Peyer's patch (tissue), 4 donors: ENCODE data around the gene MRPL36. TPM values are rescaled to one million over a fixed set of nuclear protein-coding genes. Genes with fewer than 3 reads are reported as not detected.
A peak's percentile ranks its signal among the peaks of the same experiment; 100 is the strongest.

Source experiments
- DNase-seq, 3 donors: peaks; one replicate each; pipeline ENCODE4 v3.0.0-alpha.2; 2017 to 2019
- H3K27ac ChIP-seq, 4 donors: fragments of 200-600 bp; sonication (generic); one replicate each; pipeline ENCODE4 v1.5.1; 2016 to 2019
- H3K27me3 ChIP-seq, 2 donors: fragments of 200-600 bp; sonication (generic); one replicate each; pipeline ENCODE4 v1.5.1; 2019
- H3K36me3 ChIP-seq, 3 donors: fragments of 200-600 bp; sonication (generic); one replicate each; pipeline ENCODE4 v1.5.1; 2016 to 2019
- H3K4me1 ChIP-seq, 4 donors: fragments of 200-600 bp; sonication (generic); one replicate each; pipeline ENCODE4 v1.5.1; 2016 to 2019
- H3K4me3 ChIP-seq, 4 donors: fragments of 200-600 bp; sonication (generic); 1 replicate in 3 of 4; 2 replicates in 1 of 4; pipeline ENCODE4 v1.5.1; 2016 to 2019; ENCODE audit warnings: mild to moderate bottlenecking in 1 of 4
- H3K9me3 ChIP-seq, 4 donors: fragments of 200-600 bp; sonication (generic); one replicate each; pipeline ENCODE4 v1.5.1; 2016 to 2019; ENCODE audit warnings: mild to moderate bottlenecking in 1 of 4
- CTCF ChIP-seq, 6 experiments: fragments of 450-650 bp in 4 of 6; fragments of 200-600 bp in 2 of 6; sonication (generic) in 1 of 6; IDR thresholded peaks; one replicate each; pipeline ENCODE4 v1.5.1; 2017 to 2019; ENCODE audit warnings: antibody characterized with exemption in 6 of 6, mild to moderate bottlenecking in 3 of 6, moderate library complexity in 1 of 6
- POLR2A ChIP-seq, 2 donors: fragments of 450-650 bp; IDR thresholded peaks; one replicate each; pipeline ENCODE4 v1.5.1; 2017; ENCODE audit warnings: antibody characterized with exemption in 2 of 2, mild to moderate bottlenecking in 2 of 2, moderate library complexity in 2 of 2
- total RNA-seq, 4 donors: library from RNA; depleted of rRNA; stranded (reverse); fragments of >200 nt; gene quantifications; one replicate each; pipeline ENCODE4 v1.1.0, GENCODE V29; 2016

MRPL36 gene
- total RNA-seq, 4 donors from 2014 or later, result 21.9 to 23.9 (median 23.3) TPM

DNA sequence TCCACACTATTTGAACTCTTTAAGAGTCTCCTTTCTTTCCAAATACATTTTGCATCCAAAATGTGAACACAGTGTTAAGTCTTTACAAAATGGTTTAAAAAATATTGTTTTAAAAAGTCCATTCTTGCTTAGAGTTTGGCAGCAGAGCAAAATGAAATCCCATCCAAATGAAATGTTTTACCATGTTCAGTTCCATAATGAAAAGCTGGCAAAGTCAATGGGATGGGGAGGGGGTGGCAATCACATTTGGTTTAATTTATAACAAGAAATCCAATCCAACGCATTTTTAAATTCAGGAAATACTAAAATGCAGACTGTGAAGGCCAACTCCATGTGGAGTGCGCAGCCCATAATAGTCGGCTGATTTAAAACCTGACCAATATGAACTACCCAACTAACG is 39.4 kb downstream of the MRPL36 start:
- DNase-seq, result no peak
- Histone ChIP-seq H3K27ac (no peak overlapping the region), H3K27me3 (no peaks in the 10 kb centered on the region), H3K36me3 (no peaks in the 10 kb centered on the region), H3K4me3 (no peak overlapping the region), H3K4me1 (no peaks in the 10 kb centered on the region), H3K9me3 (no peaks in the 10 kb centered on the region)
- TF ChIP-seq CTCF (IDR thresholded peaks at IDR 0.05) (no peak), POLR2A (IDR thresholded peaks at IDR 0.05) (no peak)

DNA sequence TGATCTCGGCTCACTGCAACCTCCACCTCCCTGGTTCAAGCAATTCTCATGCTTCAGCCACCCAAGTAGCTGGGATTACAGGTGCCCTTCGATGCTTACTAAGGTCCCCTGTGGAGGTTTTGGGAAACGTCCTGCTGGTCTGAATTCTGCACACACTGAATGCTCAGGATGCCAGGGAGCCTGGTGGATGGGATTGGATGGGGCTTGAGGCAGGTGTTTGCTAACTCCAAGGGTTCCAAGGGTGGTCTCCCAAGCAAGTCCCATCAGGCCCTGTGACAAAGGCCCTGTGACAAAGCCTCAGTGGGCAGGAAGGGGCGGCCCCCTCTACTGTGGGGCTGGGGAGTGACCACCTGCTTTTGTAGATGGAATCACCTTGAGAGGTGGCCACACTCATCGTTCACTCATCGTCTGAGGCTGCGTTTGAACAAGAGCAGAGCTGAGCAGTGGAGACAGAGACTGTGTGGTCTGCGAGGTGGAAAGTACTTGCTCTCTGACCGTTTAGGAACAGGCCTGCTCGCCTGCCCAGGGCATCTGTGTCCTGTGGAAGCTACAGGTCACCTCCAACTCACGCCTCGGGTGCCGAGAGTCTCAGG is 40.2 kb downstream of the MRPL36 start:
- H3K4me1 ChIP-seq, result no peaks in the 10 kb centered on the region
- TF ChIP-seq POLR2A (IDR thresholded peaks at IDR 0.05) (no peak), CTCF (IDR thresholded peaks at IDR 0.05) (no peak)
- no peaks in the 10 kb centered on the region for H3K9me3 ChIP-seq
- DNase-seq, result peak in 1 of 3 donors; percentile 37
- H3K36me3 ChIP-seq, result no peaks in the 10 kb centered on the region
- H3K27ac ChIP-seq, result no peak overlapping the region
- H3K27me3 ChIP-seq, result no peaks in the 10 kb centered on the region
- H3K4me3 ChIP-seq, result no peak overlapping the region

DNA sequence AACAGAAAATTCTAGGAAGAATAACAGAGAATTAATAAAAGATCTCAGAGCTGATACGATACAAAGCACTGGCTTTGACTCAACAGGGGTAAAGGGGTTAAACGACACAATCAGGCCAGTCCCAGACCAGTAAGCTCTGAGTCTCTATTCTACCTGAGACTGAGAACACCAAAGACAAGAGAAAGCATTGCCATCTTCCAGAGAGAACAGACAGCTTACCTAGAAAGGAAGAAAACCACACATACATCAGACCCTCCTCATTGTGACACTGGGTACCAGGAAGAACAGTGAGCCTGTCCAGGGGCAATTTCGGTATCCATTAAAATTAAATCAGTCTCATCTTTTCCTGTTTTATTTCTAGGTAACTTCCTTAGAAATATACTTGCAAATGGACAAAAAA is 41.1 kb downstream of the MRPL36 start:
- no peaks in the 10 kb centered on the region for H3K27me3 ChIP-seq
- no peak overlapping the region for H3K4me3 ChIP-seq
- DNase-seq, result no peak
- TF ChIP-seq POLR2A (IDR thresholded peaks at IDR 0.05) (no peak), CTCF (IDR thresholded peaks at IDR 0.05) (no peak)
- no peaks in the 10 kb centered on the region for H3K4me1 ChIP-seq
- no peak overlapping the region for H3K27ac ChIP-seq
- H3K36me3 ChIP-seq, result no peaks in the 10 kb centered on the region
- no peaks in the 10 kb centered on the region for H3K9me3 ChIP-seq

- no peaks in the 10 kb centered on the region for H3K4me1 ChIP-seq
- TF ChIP-seq POLR2A (IDR thresholded peaks at IDR 0.05), result no peak
- no peak for TF ChIP-seq CTCF (IDR thresholded peaks at IDR 0.05)
- H3K27ac ChIP-seq, result no peak overlapping the region
- no peaks in the 10 kb centered on the region for H3K27me3 ChIP-seq
- H3K36me3 ChIP-seq, result no peaks in the 10 kb centered on the region
- H3K9me3 ChIP-seq, result no peaks in the 10 kb centered on the region
- peak in 1 of 3 donors; percentile 29 for DNase-seq
- no peak overlapping the region for H3K4me3 ChIP-seq
These were observed 42.1 kb downstream of the MRPL36 start for GRCh38 chr5:1757511-1757910.

- no peak for DNase-seq
- Histone ChIP-seq H3K27me3 (no peaks in the 10 kb centered on the region), H3K36me3 (no peaks in the 10 kb centered on the region), H3K4me1 (no peaks in the 10 kb centered on the region), H3K4me3 (no peak overlapping the region), H3K9me3 (no peaks in the 10 kb centered on the region), H3K27ac (no peak overlapping the region)
- TF ChIP-seq CTCF (IDR thresholded peaks at IDR 0.05) (no peak), POLR2A (IDR thresholded peaks at IDR 0.05) (no peak)
These were observed 43.2 kb downstream of the MRPL36 start for GRCh38 chr5:1756481-1756880.
